ENCODE data around the gene OR56B1. TPM values are rescaled to one million over a fixed set of nuclear protein-coding genes. Genes with fewer than 3 reads are reported as not detected.
A peak's percentile ranks its signal among the peaks of the same experiment; 100 is the strongest.
"Not testable (repeated sequence)": the region's sequence is repeated elsewhere in the genome, so short reads cannot be mapped to it uniquely, and the experiment has no call there.

The OR56B1 gene
- not detected for total RNA-seq

- no peaks in the 10 kb centered on the region for H3K4me1 Mint-ChIP-seq (ENCODE audit: low read depth)
- no peak for ATAC-seq
- peaks cover 6% of the 10 kb centered on the region for H3K27me3 Mint-ChIP-seq (ENCODE audit: low read depth)
- H3K9me3 Mint-ChIP-seq = peaks cover 12% of the 10 kb centered on the region
- H3K36me3 Mint-ChIP-seq (ENCODE audit: insufficient read depth) = peaks cover 4% of the 10 kb centered on the region
- no peak for DNase-seq
- H3K4me3 Mint-ChIP-seq = no peak within 1 kb of the TSS
These were observed at the start of gene OR56B1 for GRCh38 chr11:5736396-5736795. OR56B1 (plus strand) TSS chr11:5736448; CDS start chr11:5736517, 69 bp downstream.

- H3K4me3 Mint-ChIP-seq = peak overlapping the region; percentile 7
- H3K4me1 Mint-ChIP-seq (ENCODE audit: low read depth) = peaks cover 55% of the 10 kb centered on the region
- no peaks in the 10 kb centered on the region for H3K27me3 Mint-ChIP-seq (ENCODE audit: low read depth)
- no peaks in the 10 kb centered on the region for H3K9me3 Mint-ChIP-seq
- peaks cover 2% of the 10 kb centered on the region for H3K36me3 Mint-ChIP-seq (ENCODE audit: insufficient read depth)
- no peak for DNase-seq
- no peak for ATAC-seq
These were observed 47.8 kb upstream of the OR56B1 start for GRCh38 chr11:5688482-5688881.

GRCh38 chr11:5689551-5689983 is 46.7 kb upstream of the OR56B1 start, which contains the start of gene TRIM22:
TRIM22 (plus strand) TSS chr11:5689790; CDS start chr11:5696233, 6,443 bp downstream.
- Mint-ChIP-seq H3K36me3 (ENCODE audit: insufficient read depth) (peaks cover 2% of the 10 kb centered on the region), H3K4me3 (peak within 1 kb of the TSS; percentile 88), H3K9me3 (no peaks in the 10 kb centered on the region), H3K4me1 (ENCODE audit: low read depth) (peaks cover 57% of the 10 kb centered on the region), H3K27me3 (ENCODE audit: low read depth) (no peaks in the 10 kb centered on the region)
- ATAC-seq (peak; percentile 67 to 72), DNase-seq (peak; percentile 29)

GRCh38 chr11:5690216-5690615 is 46.0 kb upstream of the OR56B1 start:
- no peaks in the 10 kb centered on the region for H3K27me3 Mint-ChIP-seq (ENCODE audit: low read depth)
- H3K4me1 Mint-ChIP-seq (ENCODE audit: low read depth) = peaks cover 57% of the 10 kb centered on the region

GRCh38 chr11:5690736-5691135 is 45.5 kb upstream of the OR56B1 start:
- H3K4me3 Mint-ChIP-seq = peak overlapping the region; percentile 88
- peaks cover 60% of the 10 kb centered on the region for H3K4me1 Mint-ChIP-seq (ENCODE audit: low read depth)
- ATAC-seq = peak; percentile 14 to 23
- no peaks in the 10 kb centered on the region for H3K9me3 Mint-ChIP-seq
- no peak for DNase-seq
- peaks cover 4% of the 10 kb centered on the region for H3K36me3 Mint-ChIP-seq (ENCODE audit: insufficient read depth)
- no peaks in the 10 kb centered on the region for H3K27me3 Mint-ChIP-seq (ENCODE audit: low read depth)

More at GRCh38 chr11:5690216-5690615, 46.0 kb upstream of the OR56B1 start:
- ATAC-seq (peak in 1 of 2 donors; percentile 2), DNase-seq (no peak)
- Mint-ChIP-seq H3K4me3 (peak overlapping the region; percentile 88), H3K9me3 (no peaks in the 10 kb centered on the region), H3K36me3 (ENCODE audit: insufficient read depth) (peaks cover 4% of the 10 kb centered on the region)

- Mint-ChIP-seq H3K36me3 (ENCODE audit: insufficient read depth) (peaks cover 10% of the 10 kb centered on the region), H3K4me1 (ENCODE audit: low read depth) (peaks cover 63% of the 10 kb centered on the region), H3K4me3 (peak overlapping the region; percentile 88)
- DNase-seq; H3K9me3 Mint-ChIP-seq; H3K27me3 Mint-ChIP-seq (ENCODE audit: low read depth): not testable (repeated sequence)
- peak; percentile 9 to 42 for ATAC-seq
These were observed 44.8 kb upstream of the OR56B1 start for GRCh38 chr11:5691238-5691963.

GRCh38 chr11:5691964-5692361 is 44.3 kb upstream of the OR56B1 start:
- Mint-ChIP-seq H3K27me3 (ENCODE audit: low read depth) (no peaks in the 10 kb centered on the region), H3K36me3 (ENCODE audit: insufficient read depth) (peaks cover 14% of the 10 kb centered on the region), H3K4me1 (ENCODE audit: low read depth) (peaks cover 67% of the 10 kb centered on the region), H3K9me3 (no peaks in the 10 kb centered on the region), H3K4me3 (peak overlapping the region; percentile 88)
- DNase-seq (no peak), ATAC-seq (no peak)

GRCh38 chr11:5694642-5695041 is 41.6 kb upstream of the OR56B1 start:
- Mint-ChIP-seq H3K4me3 (peak overlapping the region; percentile 37), H3K9me3 (no peaks in the 10 kb centered on the region), H3K27me3 (ENCODE audit: low read depth) (no peaks in the 10 kb centered on the region), H3K4me1 (ENCODE audit: low read depth) (peaks cover 62% of the 10 kb centered on the region), H3K36me3 (ENCODE audit: insufficient read depth) (peaks cover 32% of the 10 kb centered on the region)
- no peak for ATAC-seq
- DNase-seq = no peak

- DNase-seq (no peak), ATAC-seq (no peak)
- Mint-ChIP-seq H3K36me3 (ENCODE audit: insufficient read depth) (peaks cover 32% of the 10 kb centered on the region), H3K27me3 (ENCODE audit: low read depth) (no peaks in the 10 kb centered on the region), H3K4me3 (no peak overlapping the region), H3K9me3 (no peaks in the 10 kb centered on the region), H3K4me1 (ENCODE audit: low read depth) (peaks cover 66% of the 10 kb centered on the region)
These were observed 40.7 kb upstream of the OR56B1 start for GRCh38 chr11:5695580-5695979.

GRCh38 chr11:5696210-5696609 is 40.0 kb upstream of the OR56B1 start:
- ATAC-seq (no peak), DNase-seq (no peak)
- Mint-ChIP-seq H3K4me3 (no peak overlapping the region), H3K4me1 (ENCODE audit: low read depth) (peaks cover 73% of the 10 kb centered on the region), H3K9me3 (no peaks in the 10 kb centered on the region), H3K36me3 (ENCODE audit: insufficient read depth) (peaks cover 38% of the 10 kb centered on the region), H3K27me3 (ENCODE audit: low read depth) (no peaks in the 10 kb centered on the region)

GRCh38 chr11:5698281-5698680 is 38.0 kb upstream of the OR56B1 start:
- DNase-seq (no peak), ATAC-seq (no peak)
- Mint-ChIP-seq H3K36me3 (ENCODE audit: insufficient read depth) (peaks cover 44% of the 10 kb centered on the region), H3K4me1 (ENCODE audit: low read depth) (peaks cover 73% of the 10 kb centered on the region), H3K9me3 (no peaks in the 10 kb centered on the region), H3K27me3 (ENCODE audit: low read depth) (no peaks in the 10 kb centered on the region), H3K4me3 (no peak overlapping the region)

GRCh38 chr11:5700421-5701054 is 35.7 kb upstream of the OR56B1 start:
- DNase-seq (no peak), ATAC-seq (no peak)
- Mint-ChIP-seq H3K4me3 (no peak overlapping the region), H3K27me3 (ENCODE audit: low read depth) (no peaks in the 10 kb centered on the region), H3K4me1 (ENCODE audit: low read depth) (peaks cover 70% of the 10 kb centered on the region), H3K36me3 (ENCODE audit: insufficient read depth) (peaks cover 51% of the 10 kb centered on the region), H3K9me3 (no peaks in the 10 kb centered on the region)

- Mint-ChIP-seq H3K4me3 (no peak overlapping the region), H3K27me3 (ENCODE audit: low read depth) (no peaks in the 10 kb centered on the region), H3K4me1 (ENCODE audit: low read depth) (peaks cover 67% of the 10 kb centered on the region), H3K36me3 (ENCODE audit: insufficient read depth) (peaks cover 52% of the 10 kb centered on the region), H3K9me3 (no peaks in the 10 kb centered on the region)
- DNase-seq = no peak
- ATAC-seq = no peak
These were observed 35.1 kb upstream of the OR56B1 start for GRCh38 chr11:5701055-5701577.

GRCh38 chr11:5703741-5704536 is 32.3 kb upstream of the OR56B1 start:
- ATAC-seq = no peak
- Mint-ChIP-seq H3K36me3 (ENCODE audit: insufficient read depth) (peaks cover 46% of the 10 kb centered on the region), H3K4me3 (no peak overlapping the region), H3K9me3 (no peaks in the 10 kb centered on the region), H3K27me3 (ENCODE audit: low read depth) (no peaks in the 10 kb centered on the region), H3K4me1 (ENCODE audit: low read depth) (peaks cover 45% of the 10 kb centered on the region)
- DNase-seq = no peak

Measured in activated T-cell treated with anti-CD3 and anti-CD28 coated beads, Interleukin-2, amount 50 U/mL, for 4 hours (primary cell).